Memory B cell (primary cell): ENCODE data around the gene LETMD1.

Experiments
- ATAC-seq: fragments of 150-1000 bp; cut with Tn5 transposase; 2 replicates; pipeline ENCODE4 v1.10.0; 2021; ENCODE audit warnings: low read depth, mild to moderate bottlenecking, moderate library complexity
- DNase-seq, 2 donors: peaks; one replicate each; pipeline ENCODE4 v3.0.0; 2022; ENCODE audit warnings: low spot score in 2 of 2
- H3K27ac Mint-ChIP-seq: one replicate; pipeline ENCODE4 v1.8.0; 2022; ENCODE audit warnings: mild to moderate bottlenecking, moderate library complexity, mixed read lengths
- H3K27me3 Mint-ChIP-seq: one replicate; pipeline ENCODE4 v1.8.0; 2022; ENCODE audit warnings: mixed read lengths
- H3K36me3 Mint-ChIP-seq: one replicate; pipeline ENCODE4 v1.8.0; 2022; ENCODE audit warnings: mild to moderate bottlenecking, mixed read lengths
- H3K4me1 Mint-ChIP-seq: one replicate; pipeline ENCODE4 v1.8.0; 2022; ENCODE audit warnings: mixed read lengths
- H3K4me3 Mint-ChIP-seq: one replicate; pipeline ENCODE4 v1.8.0; 2022; ENCODE audit warnings: mild to moderate bottlenecking, moderate library complexity, mixed read lengths
- H3K9me3 Mint-ChIP-seq: one replicate; pipeline ENCODE4 v1.8.0; 2022; ENCODE audit warnings: mixed read lengths

The LETMD1 gene

DNA sequence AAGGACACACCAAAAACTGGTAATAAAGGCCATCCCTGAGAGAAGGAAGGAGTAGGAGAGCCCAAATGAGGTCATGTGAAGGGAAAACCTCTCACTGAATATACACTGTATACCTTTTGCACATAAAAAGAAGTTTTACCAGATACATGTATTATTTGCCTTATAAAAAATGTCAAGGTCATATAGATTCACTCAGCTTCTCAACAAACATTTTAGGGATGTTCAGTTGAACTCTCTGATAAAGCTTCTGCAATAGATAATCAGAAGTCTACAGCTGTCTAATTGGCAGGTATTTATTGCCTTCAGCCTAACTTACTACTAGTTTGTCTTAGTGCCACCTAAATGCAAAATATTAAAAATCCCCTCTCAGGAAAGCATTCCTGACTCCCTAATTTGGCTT lies 30.7 kb upstream of the LETMD1 start:
- ATAC-seq = no peak
- H3K27me3 Mint-ChIP-seq = no peaks in the 10 kb centered on the region

DNA sequence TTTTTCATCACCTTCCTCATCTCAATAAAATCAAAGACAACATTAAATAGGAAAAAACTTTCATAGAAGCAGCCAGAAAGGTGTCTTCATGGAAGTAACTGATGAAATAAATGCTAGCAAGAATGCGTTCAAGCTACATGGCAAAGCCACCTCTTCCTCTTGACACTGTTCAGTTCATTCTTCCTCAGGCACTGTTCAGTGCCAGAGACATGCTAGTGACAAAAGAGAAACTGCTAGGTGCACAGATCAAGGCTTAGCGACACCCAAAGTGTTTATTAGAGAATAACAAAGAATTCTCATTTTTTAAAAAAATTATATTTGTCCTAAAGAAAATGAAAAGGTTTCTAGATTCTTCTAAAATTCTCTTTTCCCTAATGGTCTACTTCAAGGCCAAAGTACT lies 29.2 kb upstream of the LETMD1 start:
- no peaks in the 10 kb centered on the region for H3K36me3 Mint-ChIP-seq
- H3K27ac Mint-ChIP-seq = no peak overlapping the region
- H3K4me1 Mint-ChIP-seq = peaks cover 7% of the 10 kb centered on the region
- ATAC-seq = no peak
- H3K9me3 Mint-ChIP-seq = no peaks in the 10 kb centered on the region
- DNase-seq = no peak
- H3K27me3 Mint-ChIP-seq = no peaks in the 10 kb centered on the region
- no peak overlapping the region for H3K4me3 Mint-ChIP-seq

More for the DNA sequence above, 30.7 kb upstream of the LETMD1 start:
- no peak overlapping the region for H3K27ac Mint-ChIP-seq
- H3K4me3 Mint-ChIP-seq = no peak overlapping the region
- H3K4me1 Mint-ChIP-seq = peaks cover 7% of the 10 kb centered on the region
- H3K36me3 Mint-ChIP-seq = no peaks in the 10 kb centered on the region
- DNase-seq = no peak
- H3K9me3 Mint-ChIP-seq = no peaks in the 10 kb centered on the region

DNA sequence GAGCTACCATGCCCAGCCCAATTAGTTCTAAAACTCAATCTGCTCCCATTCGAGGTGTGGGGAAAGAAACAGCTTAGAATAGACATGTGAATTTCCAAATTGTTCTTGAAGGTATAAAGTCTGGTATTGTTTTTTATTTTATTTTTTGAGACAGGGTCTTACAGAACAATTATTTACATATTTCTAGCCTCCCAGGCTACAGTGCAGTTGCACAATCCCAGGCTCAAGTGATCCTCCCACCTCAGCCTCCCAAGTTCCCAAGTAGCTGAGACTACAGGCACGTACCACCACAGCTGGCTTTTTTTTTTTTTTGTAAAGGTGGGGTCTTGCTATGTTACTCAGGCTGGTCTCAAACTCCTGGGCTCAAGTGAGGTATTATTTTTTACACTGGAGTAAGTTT lies 28.2 kb upstream of the LETMD1 start:
- Mint-ChIP-seq H3K36me3 (no peaks in the 10 kb centered on the region), H3K4me1 (peaks cover 15% of the 10 kb centered on the region), H3K4me3 (no peak overlapping the region), H3K9me3 (no peaks in the 10 kb centered on the region), H3K27ac (no peak overlapping the region), H3K27me3 (no peaks in the 10 kb centered on the region)
- no peak for ATAC-seq
- DNase-seq = no peak

DNA sequence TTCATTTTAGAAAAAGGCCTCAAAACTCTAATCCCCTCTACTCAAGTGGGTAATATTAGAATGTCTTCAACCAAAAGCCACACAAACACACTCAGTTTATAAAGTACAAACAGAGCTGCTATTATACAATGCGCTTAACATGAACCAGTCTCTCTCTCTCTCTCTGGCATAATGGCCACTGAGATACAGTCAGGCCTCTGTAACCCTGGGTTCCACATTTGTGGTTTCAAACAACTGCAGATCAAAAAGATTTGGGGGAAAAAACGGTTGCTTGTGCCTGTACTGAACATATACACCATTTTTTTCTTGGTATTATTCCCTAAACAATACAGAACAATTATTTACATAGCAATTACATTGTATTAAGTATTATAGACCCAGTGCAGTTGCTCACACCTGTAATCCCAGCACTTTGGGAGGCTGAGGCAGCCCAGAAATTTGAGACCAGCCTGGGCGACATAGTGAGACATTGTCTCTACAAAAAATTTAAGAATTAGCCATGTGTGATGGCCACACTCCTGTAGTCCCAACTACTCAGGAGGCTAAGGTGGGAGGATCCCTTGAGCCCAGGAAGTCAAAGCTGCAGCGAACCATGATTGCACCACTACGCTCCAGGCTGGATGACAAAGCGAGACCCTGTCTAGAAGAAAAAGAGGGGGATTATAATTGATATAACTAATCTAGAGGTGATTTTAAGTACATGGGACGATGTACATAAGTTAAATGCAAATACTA lies 27.5 kb upstream of the LETMD1 start:
- Mint-ChIP-seq H3K27me3 (no peaks in the 10 kb centered on the region), H3K9me3 (no peaks in the 10 kb centered on the region), H3K4me3 (no peak overlapping the region), H3K27ac (no peak overlapping the region), H3K36me3 (no peaks in the 10 kb centered on the region), H3K4me1 (peaks cover 18% of the 10 kb centered on the region)
- DNase-seq = no peak
- ATAC-seq = no peak

DNA sequence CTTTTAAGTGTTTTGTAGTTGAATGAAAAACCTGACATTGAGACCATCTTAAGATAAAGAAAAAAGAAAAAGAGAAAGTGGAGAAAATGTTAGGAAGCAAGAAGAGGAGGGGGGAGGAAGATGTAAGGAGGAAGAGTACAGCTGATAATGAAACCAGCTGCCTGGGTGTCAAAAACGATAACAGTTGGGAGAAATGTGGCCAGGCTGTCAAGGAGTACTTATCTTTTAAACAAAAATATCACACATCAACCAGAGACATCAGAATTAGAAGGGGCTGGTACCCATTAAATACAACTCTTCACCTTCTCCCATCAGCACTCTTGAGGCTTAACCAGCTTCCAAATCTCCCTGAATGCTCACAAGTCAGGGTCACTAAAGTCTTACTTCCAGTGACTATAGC lies 26.4 kb upstream of the LETMD1 start:
- no peaks in the 10 kb centered on the region for H3K36me3 Mint-ChIP-seq
- H3K27ac Mint-ChIP-seq = no peak overlapping the region
- no peaks in the 10 kb centered on the region for H3K9me3 Mint-ChIP-seq
- no peaks in the 10 kb centered on the region for H3K27me3 Mint-ChIP-seq
- ATAC-seq (no peak), DNase-seq (no peak)
- H3K4me1 Mint-ChIP-seq = peaks cover 18% of the 10 kb centered on the region
- no peak overlapping the region for H3K4me3 Mint-ChIP-seq

DNA sequence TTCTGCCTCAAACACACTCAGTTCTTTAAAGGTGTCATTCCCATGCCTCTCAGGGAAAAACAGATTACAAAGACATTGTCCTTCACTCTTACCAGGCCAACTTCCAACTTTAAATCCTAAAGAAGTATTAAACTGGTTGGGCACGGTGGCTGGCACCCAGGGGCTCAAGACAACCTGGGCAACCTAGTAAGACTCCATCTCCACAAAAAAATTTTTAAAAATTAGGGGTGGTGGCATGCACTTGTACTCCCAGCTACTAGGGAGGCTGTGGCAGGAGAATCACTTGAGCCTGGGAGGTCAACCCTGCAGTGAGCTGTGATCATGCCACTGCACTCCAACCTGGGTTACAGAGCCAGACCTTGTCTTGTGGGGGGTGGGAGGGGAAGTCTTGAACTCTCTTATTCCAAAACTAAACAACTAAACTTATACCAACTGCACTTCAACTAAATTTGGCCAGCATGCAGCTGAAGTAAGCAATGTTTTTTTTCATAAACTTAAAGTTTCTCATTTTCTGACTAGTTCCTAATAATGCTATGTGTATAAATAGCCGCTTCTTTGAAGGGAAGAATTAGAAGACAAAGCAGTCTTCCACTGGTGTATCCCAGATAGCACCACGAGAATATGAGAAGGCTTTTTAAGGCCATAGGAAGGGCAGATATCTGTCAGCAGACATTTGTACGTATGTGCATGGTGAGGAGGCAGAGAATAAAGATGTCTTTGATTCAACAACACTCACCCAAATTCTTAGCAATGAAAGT lies 24.3 kb upstream of the LETMD1 start:
- DNase-seq = no peak
- peak overlapping the region; percentile 42 for H3K27ac Mint-ChIP-seq
- no peak for ATAC-seq
- no peaks in the 10 kb centered on the region for H3K9me3 Mint-ChIP-seq
- peak overlapping the region; percentile 95 for H3K4me3 Mint-ChIP-seq
- H3K4me1 Mint-ChIP-seq = peaks cover 24% of the 10 kb centered on the region
- no peaks in the 10 kb centered on the region for H3K36me3 Mint-ChIP-seq
- no peaks in the 10 kb centered on the region for H3K27me3 Mint-ChIP-seq

DNA sequence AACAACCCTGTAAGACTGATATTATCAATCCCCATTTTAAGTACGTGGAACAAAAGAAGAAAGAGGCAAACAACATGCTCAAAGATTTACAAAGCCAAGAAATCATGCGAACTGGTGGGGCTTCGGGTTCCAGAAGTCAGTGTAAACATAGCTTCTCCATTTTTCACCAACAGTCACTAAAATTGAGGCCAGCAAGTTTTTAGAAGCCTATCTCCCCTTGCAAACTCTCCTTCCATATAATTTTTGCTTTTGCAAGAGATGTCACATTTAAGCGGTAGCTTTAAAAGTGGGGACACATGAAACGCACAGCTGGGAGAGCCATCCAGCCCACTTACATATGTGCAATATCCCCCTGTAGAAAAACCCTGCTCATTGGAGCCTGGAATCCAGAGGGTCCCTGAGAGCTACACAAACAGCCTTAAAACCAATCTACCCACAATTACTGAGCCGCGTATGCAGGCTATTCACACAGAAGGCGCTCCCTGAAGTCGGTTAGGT lies 22.7 kb upstream of the LETMD1 start:
- DNase-seq (no peak), ATAC-seq (no peak)
- Mint-ChIP-seq H3K27me3 (no peaks in the 10 kb centered on the region), H3K9me3 (no peaks in the 10 kb centered on the region), H3K36me3 (no peaks in the 10 kb centered on the region), H3K27ac (peak overlapping the region; percentile 87), H3K4me1 (peaks cover 24% of the 10 kb centered on the region), H3K4me3 (peak overlapping the region; percentile 95)

DNA sequence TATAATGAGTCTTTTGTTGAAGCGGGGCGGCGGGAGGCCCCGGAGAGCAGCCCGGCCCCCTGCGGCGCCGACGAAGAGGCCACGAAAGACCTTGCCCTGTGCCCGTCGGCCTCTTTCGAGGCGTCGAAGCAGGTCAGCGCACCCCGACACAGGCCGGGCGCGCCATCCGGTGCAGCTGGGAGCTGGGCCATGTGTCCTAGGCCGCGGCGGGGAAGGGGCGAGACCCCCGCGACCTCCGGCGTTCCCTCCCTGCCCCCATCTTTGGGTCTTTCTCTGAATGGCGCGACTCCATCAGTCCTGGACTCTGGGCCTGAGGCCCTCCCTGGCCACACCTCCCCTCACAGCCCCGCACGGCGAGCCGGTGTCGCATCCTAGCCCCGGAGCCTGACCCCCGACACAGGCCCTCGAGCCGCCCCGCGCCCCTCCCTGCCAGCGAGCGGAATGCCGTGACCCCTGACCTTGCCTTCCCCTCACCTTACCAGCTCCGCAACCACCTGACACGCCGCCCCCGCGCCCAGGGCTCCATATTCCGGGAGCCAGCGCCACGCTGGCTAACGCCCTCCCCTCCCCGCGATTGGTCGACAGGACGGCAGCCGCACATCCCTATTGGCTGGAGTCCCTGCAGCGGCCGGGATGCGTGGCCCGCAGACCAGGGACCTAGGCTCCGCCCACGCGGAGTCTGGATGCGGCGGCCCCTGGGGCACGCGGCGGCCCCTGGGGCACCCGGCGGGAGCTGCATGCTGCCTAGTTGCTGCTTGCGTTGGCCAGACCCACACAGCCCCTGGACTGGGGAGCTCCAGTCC lies 22.1 kb upstream of the LETMD1 start, which contains the start of gene SLC11A2:
Gene SLC11A2 (minus strand): TSS at position 549 of the 803 bp plus-strand sequence. CDS start 15,656 bp downstream, outside the sequence.
- ATAC-seq (peak; percentile 95), DNase-seq (peak; percentile 79 to 81)
- Mint-ChIP-seq H3K9me3 (no peaks in the 10 kb centered on the region), H3K4me1 (peaks cover 22% of the 10 kb centered on the region), H3K27ac (peak within 1 kb of the TSS; percentile 87), H3K36me3 (no peaks in the 10 kb centered on the region), H3K27me3 (no peaks in the 10 kb centered on the region), H3K4me3 (peak within 1 kb of the TSS; percentile 95)

DNA sequence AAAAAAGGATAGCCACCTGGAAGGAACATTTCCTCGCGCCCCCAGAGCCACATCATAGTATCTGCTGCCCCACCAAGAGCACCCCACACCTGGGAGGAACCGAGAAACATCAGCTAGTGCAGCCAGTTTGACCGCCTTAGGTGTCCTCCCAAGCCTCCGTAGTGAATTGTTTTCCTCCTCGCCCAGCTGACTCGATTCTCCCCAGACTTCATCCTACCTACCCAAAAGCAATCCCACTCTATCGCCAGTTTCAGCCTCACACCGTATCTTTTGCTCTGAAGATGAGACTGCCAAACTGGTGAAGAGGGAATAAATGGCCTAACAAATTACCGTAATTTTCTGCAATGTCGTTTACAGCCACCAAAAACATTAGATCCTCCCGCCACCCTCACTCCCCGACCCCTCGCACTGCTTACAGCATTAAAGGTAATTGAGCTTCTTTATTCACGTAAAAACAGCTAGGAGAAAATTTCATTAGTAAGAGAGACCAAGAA lies 20.7 kb upstream of the LETMD1 start:
- Mint-ChIP-seq H3K4me1 (peaks cover 19% of the 10 kb centered on the region), H3K9me3 (no peaks in the 10 kb centered on the region), H3K4me3 (peak overlapping the region; percentile 60), H3K27me3 (no peaks in the 10 kb centered on the region), H3K36me3 (no peaks in the 10 kb centered on the region), H3K27ac (no peak overlapping the region)
- ATAC-seq = no peak
- no peak for DNase-seq

DNA sequence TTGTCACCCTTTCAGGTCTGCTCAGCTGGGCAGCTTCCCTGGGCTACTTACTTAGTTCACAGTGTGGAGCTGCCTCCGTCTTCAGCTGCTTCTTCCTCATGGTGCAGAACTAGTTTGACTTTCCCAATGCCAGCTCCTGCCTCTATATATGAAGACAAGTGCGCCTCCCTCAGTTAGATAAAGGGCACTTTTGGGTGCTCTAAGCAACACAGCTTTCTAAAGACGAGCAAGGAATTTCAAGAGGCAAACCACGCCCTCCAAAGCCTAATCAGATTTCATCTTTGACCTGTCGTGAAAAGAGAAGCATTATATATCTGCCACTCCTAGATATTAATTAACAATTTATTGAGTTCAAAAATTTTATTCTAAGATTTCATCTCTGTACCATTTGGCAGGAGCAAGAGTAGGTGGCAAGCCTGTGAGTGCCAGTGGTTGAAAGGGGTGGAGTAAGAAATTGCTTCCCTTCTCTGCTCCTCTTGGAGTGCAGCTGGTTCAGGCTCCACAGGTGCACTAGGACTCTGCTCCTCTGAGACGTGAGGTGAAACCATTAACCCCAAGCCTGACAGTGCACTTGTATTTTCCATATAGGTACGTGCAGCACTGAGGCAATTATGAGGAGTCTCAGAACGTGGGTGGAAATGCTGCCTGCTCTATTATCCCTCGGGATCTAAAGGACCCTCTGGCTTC lies 19.9 kb upstream of the LETMD1 start:
- H3K4me1 Mint-ChIP-seq = peaks cover 19% of the 10 kb centered on the region
- H3K9me3 Mint-ChIP-seq = no peaks in the 10 kb centered on the region
- ATAC-seq (no peak), DNase-seq (no peak)
- H3K27ac Mint-ChIP-seq = no peak overlapping the region
- H3K36me3 Mint-ChIP-seq = no peaks in the 10 kb centered on the region
- no peaks in the 10 kb centered on the region for H3K27me3 Mint-ChIP-seq
- no peak overlapping the region for H3K4me3 Mint-ChIP-seq

DNA sequence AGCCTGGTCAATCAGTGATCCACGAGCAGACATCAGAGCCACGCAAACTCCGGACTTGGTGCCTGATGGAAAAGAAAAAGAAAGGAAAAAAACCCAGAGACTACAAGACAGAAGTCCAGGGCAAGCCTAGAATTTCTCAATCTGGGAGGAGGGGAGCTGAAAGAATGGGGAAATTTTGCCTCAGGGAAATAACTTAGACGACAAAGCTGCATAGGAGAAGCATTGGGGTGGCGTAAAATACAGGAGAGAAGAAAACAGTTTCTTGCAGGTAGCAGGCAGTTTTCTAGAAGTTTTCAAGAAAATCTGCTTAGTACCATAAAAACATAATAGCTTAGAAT lies 19.3 kb upstream of the LETMD1 start:
- Mint-ChIP-seq H3K4me3 (no peak overlapping the region), H3K27me3 (no peaks in the 10 kb centered on the region), H3K27ac (no peak overlapping the region), H3K9me3 (no peaks in the 10 kb centered on the region), H3K4me1 (peaks cover 19% of the 10 kb centered on the region), H3K36me3 (no peaks in the 10 kb centered on the region)
- ATAC-seq (no peak), DNase-seq (no peak)

DNA sequence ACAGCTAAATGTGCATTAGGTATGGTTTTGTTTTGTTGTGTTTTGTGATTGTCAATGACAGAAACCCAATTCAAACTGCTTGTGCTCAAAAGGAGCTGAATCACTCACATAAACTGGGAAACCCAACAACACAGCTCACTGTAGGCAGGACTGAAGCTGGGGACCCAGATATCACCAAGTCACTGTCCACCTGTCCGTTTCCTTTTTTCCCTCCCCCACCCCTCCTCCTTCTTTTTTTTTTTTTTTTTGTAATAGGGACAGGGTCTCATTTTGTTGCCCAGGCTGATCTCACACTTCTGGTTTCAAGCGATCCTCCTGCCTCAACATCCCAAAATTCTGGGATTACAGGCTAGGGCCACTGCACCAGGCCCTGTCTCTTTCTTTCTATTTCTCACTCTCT lies 15.1 kb upstream of the LETMD1 start:
- ATAC-seq (no peak), DNase-seq (no peak)
- H3K4me3 Mint-ChIP-seq = no peak overlapping the region
- no peaks in the 10 kb centered on the region for H3K36me3 Mint-ChIP-seq
- no peaks in the 10 kb centered on the region for H3K9me3 Mint-ChIP-seq
- H3K27me3 Mint-ChIP-seq = no peaks in the 10 kb centered on the region
- H3K27ac Mint-ChIP-seq = peak overlapping the region; percentile 51
- H3K4me1 Mint-ChIP-seq = peaks cover 2% of the 10 kb centered on the region

DNA sequence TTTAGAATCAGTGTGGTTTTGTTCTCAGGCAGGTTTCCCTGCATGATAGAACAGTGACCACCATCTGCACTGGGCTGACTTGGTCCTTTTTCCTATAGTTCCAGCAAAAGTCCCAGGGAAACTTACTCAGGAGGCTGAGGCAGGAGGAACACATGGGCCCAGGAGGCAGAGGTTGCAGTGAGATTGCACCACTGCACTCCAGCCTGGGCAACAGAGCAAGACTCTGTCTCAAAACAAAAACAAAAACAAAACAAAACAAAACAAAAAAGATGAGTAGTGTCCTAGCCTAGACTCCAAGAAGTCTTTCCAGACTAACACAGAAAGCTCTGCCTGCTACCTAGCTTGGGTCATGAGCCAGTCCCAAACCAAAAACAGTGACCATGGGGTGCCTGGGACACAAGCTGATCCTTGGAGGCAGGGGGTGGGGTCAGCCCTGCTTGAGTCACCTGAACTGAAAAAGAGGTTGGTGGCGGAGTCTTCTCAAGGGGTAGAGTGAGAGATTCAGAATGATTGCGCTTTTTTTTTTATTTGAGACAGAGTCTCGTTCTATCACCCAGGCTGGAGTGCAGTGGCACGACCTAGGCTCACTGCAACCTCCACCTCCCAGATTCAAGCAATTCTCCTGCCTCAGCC lies 14.6 kb upstream of the LETMD1 start:
- H3K9me3 Mint-ChIP-seq = no peaks in the 10 kb centered on the region
- DNase-seq = no peak
- peak overlapping the region; percentile 51 for H3K27ac Mint-ChIP-seq
- H3K4me1 Mint-ChIP-seq = no peaks in the 10 kb centered on the region
- no peak for ATAC-seq
- no peaks in the 10 kb centered on the region for H3K36me3 Mint-ChIP-seq
- H3K27me3 Mint-ChIP-seq = no peaks in the 10 kb centered on the region
- no peak overlapping the region for H3K4me3 Mint-ChIP-seq
